ENCODE measurements around the gene PHGDH. TPM values are rescaled to one million over a fixed set of nuclear protein-coding genes. Genes with fewer than 3 reads are reported as not detected.
A peak's percentile ranks its signal among the peaks of the same experiment; 100 is the strongest.

The PHGDH gene
- total RNA-seq, 3 donors from 2014 or later: 65.5 to 77.4 (median 65.5) TPM

GRCh38 chr1:119743776-119744597 is 32.3 kb downstream of the PHGDH start:
- no peaks in the 10 kb centered on the region for H3K9me3 Mint-ChIP-seq
- H3K27me3 Mint-ChIP-seq (ENCODE audit: low read depth): no peaks in the 10 kb centered on the region
- H3K36me3 Mint-ChIP-seq (ENCODE audit: insufficient read depth): no peaks in the 10 kb centered on the region
- no peak overlapping the region for H3K4me3 Mint-ChIP-seq
- H3K4me1 Mint-ChIP-seq (ENCODE audit: low read depth): no peaks in the 10 kb centered on the region
- ATAC-seq (peak; percentile 56 to 77), DNase-seq (peak; percentile 24)

GRCh38 chr1:119744598-119744942 is 32.8 kb downstream of the PHGDH start:
- H3K9me3 Mint-ChIP-seq: no peaks in the 10 kb centered on the region
- ATAC-seq: no peak
- no peaks in the 10 kb centered on the region for H3K27me3 Mint-ChIP-seq (ENCODE audit: low read depth)

GRCh38 chr1:119745034-119745433 is 33.3 kb downstream of the PHGDH start:
- Mint-ChIP-seq H3K4me1 (ENCODE audit: low read depth) (no peaks in the 10 kb centered on the region), H3K4me3 (no peak overlapping the region), H3K27me3 (ENCODE audit: low read depth) (no peaks in the 10 kb centered on the region), H3K9me3 (no peaks in the 10 kb centered on the region), H3K36me3 (ENCODE audit: insufficient read depth) (no peaks in the 10 kb centered on the region)
- ATAC-seq (no peak), DNase-seq (no peak)

More at GRCh38 chr1:119744598-119744942, 32.8 kb downstream of the PHGDH start:
- H3K4me3 Mint-ChIP-seq: no peak overlapping the region
- DNase-seq: no peak
- H3K4me1 Mint-ChIP-seq (ENCODE audit: low read depth): no peaks in the 10 kb centered on the region
- H3K36me3 Mint-ChIP-seq (ENCODE audit: insufficient read depth): no peaks in the 10 kb centered on the region

- H3K9me3 Mint-ChIP-seq: no peaks in the 10 kb centered on the region
- no peak for ATAC-seq
- no peak overlapping the region for H3K4me3 Mint-ChIP-seq
- no peak for DNase-seq
- peaks cover 5% of the 10 kb centered on the region for H3K27me3 Mint-ChIP-seq (ENCODE audit: low read depth)
- no peaks in the 10 kb centered on the region for H3K36me3 Mint-ChIP-seq (ENCODE audit: insufficient read depth)
- no peaks in the 10 kb centered on the region for H3K4me1 Mint-ChIP-seq (ENCODE audit: low read depth)
Measured at GRCh38 chr1:119747451-119747850, 35.7 kb downstream of the PHGDH start.

GRCh38 chr1:119748040-119748439 is 36.3 kb downstream of the PHGDH start:
- Mint-ChIP-seq H3K4me3 (no peak overlapping the region), H3K27me3 (ENCODE audit: low read depth) (peaks cover 7% of the 10 kb centered on the region), H3K9me3 (no peaks in the 10 kb centered on the region), H3K36me3 (ENCODE audit: insufficient read depth) (no peaks in the 10 kb centered on the region), H3K4me1 (ENCODE audit: low read depth) (no peaks in the 10 kb centered on the region)
- no peak for ATAC-seq
- DNase-seq: no peak

GRCh38 chr1:119752592-119752991 is 40.9 kb downstream of the PHGDH start:
- no peak overlapping the region for H3K4me3 Mint-ChIP-seq
- H3K9me3 Mint-ChIP-seq: no peaks in the 10 kb centered on the region
- H3K27me3 Mint-ChIP-seq (ENCODE audit: low read depth): peaks cover 7% of the 10 kb centered on the region
- no peaks in the 10 kb centered on the region for H3K36me3 Mint-ChIP-seq (ENCODE audit: insufficient read depth)
- DNase-seq (no peak), ATAC-seq (no peak)
- no peaks in the 10 kb centered on the region for H3K4me1 Mint-ChIP-seq (ENCODE audit: low read depth)

- DNase-seq (no peak), ATAC-seq (no peak)
- H3K4me3 Mint-ChIP-seq: no peak overlapping the region
- no peaks in the 10 kb centered on the region for H3K4me1 Mint-ChIP-seq (ENCODE audit: low read depth)
- H3K27me3 Mint-ChIP-seq (ENCODE audit: low read depth): no peaks in the 10 kb centered on the region
- no peaks in the 10 kb centered on the region for H3K9me3 Mint-ChIP-seq
- no peaks in the 10 kb centered on the region for H3K36me3 Mint-ChIP-seq (ENCODE audit: insufficient read depth)
Measured at GRCh38 chr1:119758584-119758983, 46.9 kb downstream of the PHGDH start.

GRCh38 chr1:119762409-119762808 is 50.7 kb downstream of the PHGDH start:
- no peaks in the 10 kb centered on the region for H3K4me1 Mint-ChIP-seq (ENCODE audit: low read depth)

GRCh38 chr1:119762953-119763352 is 51.2 kb downstream of the PHGDH start:
- Mint-ChIP-seq H3K4me1 (ENCODE audit: low read depth) (no peaks in the 10 kb centered on the region), H3K27me3 (ENCODE audit: low read depth) (peaks cover 18% of the 10 kb centered on the region)

More at GRCh38 chr1:119762409-119762808, 50.7 kb downstream of the PHGDH start:
- Mint-ChIP-seq H3K4me3 (no peak overlapping the region), H3K36me3 (ENCODE audit: insufficient read depth) (no peaks in the 10 kb centered on the region), H3K27me3 (ENCODE audit: low read depth) (peaks cover 17% of the 10 kb centered on the region), H3K9me3 (no peaks in the 10 kb centered on the region)
- no peak for DNase-seq
- ATAC-seq: no peak

GRCh38 chr1:119764220-119764619 is 52.5 kb downstream of the PHGDH start:
- DNase-seq (no peak), ATAC-seq (no peak)
- Mint-ChIP-seq H3K36me3 (ENCODE audit: insufficient read depth) (no peaks in the 10 kb centered on the region), H3K4me3 (no peak overlapping the region), H3K27me3 (ENCODE audit: low read depth) (peaks cover 18% of the 10 kb centered on the region), H3K4me1 (ENCODE audit: low read depth) (no peaks in the 10 kb centered on the region), H3K9me3 (no peaks in the 10 kb centered on the region)

More at GRCh38 chr1:119762953-119763352, 51.2 kb downstream of the PHGDH start:
- H3K36me3 Mint-ChIP-seq (ENCODE audit: insufficient read depth): no peaks in the 10 kb centered on the region
- DNase-seq (no peak), ATAC-seq (no peak)
- H3K9me3 Mint-ChIP-seq: no peaks in the 10 kb centered on the region
- H3K4me3 Mint-ChIP-seq: no peak overlapping the region

- Mint-ChIP-seq H3K4me3 (no peak overlapping the region), H3K36me3 (ENCODE audit: insufficient read depth) (no peaks in the 10 kb centered on the region), H3K4me1 (ENCODE audit: low read depth) (no peaks in the 10 kb centered on the region), H3K27me3 (ENCODE audit: low read depth) (peaks cover 18% of the 10 kb centered on the region), H3K9me3 (no peaks in the 10 kb centered on the region)
- no peak for DNase-seq
- no peak for ATAC-seq
Measured at GRCh38 chr1:119766374-119766794, 54.6 kb downstream of the PHGDH start.

GRCh38 chr1:119767486-119767885 is 55.8 kb downstream of the PHGDH start:
- no peak overlapping the region for H3K4me3 Mint-ChIP-seq
- H3K36me3 Mint-ChIP-seq (ENCODE audit: insufficient read depth): no peaks in the 10 kb centered on the region
- ATAC-seq (no peak), DNase-seq (no peak)
- peaks cover 18% of the 10 kb centered on the region for H3K27me3 Mint-ChIP-seq (ENCODE audit: low read depth)
- no peaks in the 10 kb centered on the region for H3K4me1 Mint-ChIP-seq (ENCODE audit: low read depth)
- H3K9me3 Mint-ChIP-seq: no peaks in the 10 kb centered on the region

- ATAC-seq: no peak
- Mint-ChIP-seq H3K36me3 (ENCODE audit: insufficient read depth) (no peaks in the 10 kb centered on the region), H3K4me3 (no peak within 1 kb of the TSS)
Measured at GRCh38 chr1:119768778-119769177, 57.0 kb downstream of the PHGDH start, which contains the start of gene HMGCS2. HMGCS2 (minus strand) TSS chr1:119768905; CDS start chr1:119768844, 61 bp downstream.

GRCh38 chr1:119771016-119771415 is 59.3 kb downstream of the PHGDH start:
- Mint-ChIP-seq H3K4me1 (ENCODE audit: low read depth) (no peaks in the 10 kb centered on the region), H3K4me3 (no peak overlapping the region), H3K36me3 (ENCODE audit: insufficient read depth) (no peaks in the 10 kb centered on the region), H3K27me3 (ENCODE audit: low read depth) (peaks cover 14% of the 10 kb centered on the region), H3K9me3 (no peaks in the 10 kb centered on the region)
- ATAC-seq (no peak), DNase-seq (no peak)

More at GRCh38 chr1:119768778-119769177, 57.0 kb downstream of the PHGDH start, which contains the start of gene HMGCS2:
- peaks cover 18% of the 10 kb centered on the region for H3K27me3 Mint-ChIP-seq (ENCODE audit: low read depth)
- H3K9me3 Mint-ChIP-seq: no peaks in the 10 kb centered on the region
- DNase-seq: no peak
- no peaks in the 10 kb centered on the region for H3K4me1 Mint-ChIP-seq (ENCODE audit: low read depth)

- ATAC-seq (no peak), DNase-seq (no peak)
- peaks cover 13% of the 10 kb centered on the region for H3K27me3 Mint-ChIP-seq (ENCODE audit: low read depth)
- no peaks in the 10 kb centered on the region for H3K4me1 Mint-ChIP-seq (ENCODE audit: low read depth)
- no peaks in the 10 kb centered on the region for H3K9me3 Mint-ChIP-seq
- no peak overlapping the region for H3K4me3 Mint-ChIP-seq
- no peaks in the 10 kb centered on the region for H3K36me3 Mint-ChIP-seq (ENCODE audit: insufficient read depth)
Measured at GRCh38 chr1:119771770-119772169, 60.0 kb downstream of the PHGDH start.
